ENCODE results near the gene NANOGP8.
"Not testable (repeated sequence)": the region's sequence is repeated elsewhere in the genome, so short reads cannot be mapped to it uniquely, and the experiment has no call there.

NANOGP8 gene

GRCh38 chr15:35089551-35089950 lies 4.5 kb upstream of the NANOGP8 start:
- TF ChIP-seq CTCF (IDR thresholded peaks at IDR 0.05; ENCODE audit: extremely low read depth, insufficient read depth, missing control alignments) = no peak
- in situ Hi-C loops (cut with MboI; ENCODE audit: low pct_unique_long_range_greater_than_20kb, low sequenced_read_pairs, unreplicated experiment) = loop anchor here (25.0 kb wide), 1 partner anchor 348 kb away; no protein-coding TSS in a partner anchor
- DNase-seq (ENCODE audit: low spot score) = no peak

GRCh38 chr15:35088329-35088728 lies 3.2 kb upstream of the NANOGP8 start:
- no peak for DNase-seq (ENCODE audit: low spot score)
- in situ Hi-C loops (cut with MboI; ENCODE audit: low pct_unique_long_range_greater_than_20kb, low sequenced_read_pairs, unreplicated experiment) = loop anchor here (25.0 kb wide), 1 partner anchor 349 kb away; no protein-coding TSS in a partner anchor
- no peak for TF ChIP-seq CTCF (IDR thresholded peaks at IDR 0.05; ENCODE audit: extremely low read depth, insufficient read depth, missing control alignments)

- in situ Hi-C loops (cut with MboI; ENCODE audit: low pct_unique_long_range_greater_than_20kb, low sequenced_read_pairs, unreplicated experiment) = loop anchor here (25.0 kb wide), 1 partner anchor 350 kb away; no protein-coding TSS in a partner anchor
- DNase-seq (ENCODE audit: low spot score) = no peak
These were observed 2.7 kb upstream of the NANOGP8 start for GRCh38 chr15:35087759-35088158.

GRCh38 chr15:35082371-35083348 lies 2.4 kb downstream of the NANOGP8 start:
- DNase-seq (ENCODE audit: low spot score) = not testable (repeated sequence)
- in situ Hi-C loops (cut with MboI; ENCODE audit: low pct_unique_long_range_greater_than_20kb, low sequenced_read_pairs, unreplicated experiment) = loop anchor here (25.0 kb wide), 1 partner anchor 355 kb away; no protein-coding TSS in a partner anchor

More at GRCh38 chr15:35087759-35088158, 2.7 kb upstream of the NANOGP8 start:
- no peak for TF ChIP-seq CTCF (IDR thresholded peaks at IDR 0.05; ENCODE audit: extremely low read depth, insufficient read depth, missing control alignments)

- in situ Hi-C loops (cut with MboI; ENCODE audit: low pct_unique_long_range_greater_than_20kb, low sequenced_read_pairs, unreplicated experiment) = loop anchor here (25.0 kb wide), 1 partner anchor 356 kb away; no protein-coding TSS in a partner anchor
- not testable (repeated sequence) for DNase-seq (ENCODE audit: low spot score)
These were observed 3.3 kb downstream of the NANOGP8 start for GRCh38 chr15:35081626-35082365.

GRCh38 chr15:35080226-35080625 lies 4.9 kb downstream of the NANOGP8 start:
- in situ Hi-C loops (cut with MboI; ENCODE audit: low pct_unique_long_range_greater_than_20kb, low sequenced_read_pairs, unreplicated experiment) = loop anchor here (25.0 kb wide), 1 partner anchor 357 kb away; no protein-coding TSS in a partner anchor
- no peak for TF ChIP-seq CTCF (IDR thresholded peaks at IDR 0.05; ENCODE audit: extremely low read depth, insufficient read depth, missing control alignments)
- no peak for DNase-seq (ENCODE audit: low spot score)

GRCh38 chr15:35078221-35078915 lies 6.7 kb downstream of the NANOGP8 start:
- DNase-seq (ENCODE audit: low spot score) = peak; percentile 81
- in situ Hi-C loops (cut with MboI; ENCODE audit: low pct_unique_long_range_greater_than_20kb, low sequenced_read_pairs, unreplicated experiment) = loop anchor here (25.0 kb wide), 1 partner anchor 359 kb away; no protein-coding TSS in a partner anchor
- peak; percentile 90 for TF ChIP-seq CTCF (IDR thresholded peaks at IDR 0.05; ENCODE audit: extremely low read depth, insufficient read depth, missing control alignments)

All from GM13977 (cell line).